Measurements from ENCODE around the gene CCDC106.

CCDC106 gene

DNA sequence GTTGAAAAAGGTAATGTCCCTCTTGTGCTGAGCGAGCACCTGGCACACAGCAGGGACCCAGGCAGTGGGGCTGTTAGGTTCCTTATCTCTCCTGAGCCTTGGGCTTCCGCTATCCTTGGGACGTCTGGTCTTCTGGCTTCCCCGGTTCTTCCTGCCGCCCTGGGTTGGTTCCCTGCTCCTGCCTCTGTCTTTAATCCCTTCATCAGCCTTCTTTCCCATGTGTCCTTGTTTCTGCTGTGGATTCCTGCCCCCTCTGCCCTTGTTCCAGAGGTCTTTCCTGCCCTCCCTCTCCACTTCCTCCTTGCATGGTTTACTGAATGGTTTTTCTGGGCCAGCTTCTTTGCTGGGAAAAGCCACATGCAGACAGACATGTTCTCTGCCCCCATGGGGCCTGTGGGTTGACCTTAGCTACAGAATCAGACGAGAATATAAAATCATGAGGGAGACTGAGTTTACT is 29.6 kb downstream of the CCDC106 start:
- H3K36me3 ChIP-seq (ENCODE audit: control insufficient read depth in 2 of 2, insufficient read depth in 1 of 2, low read length in 2 of 2): peaks cover 12 to 67% of the 10 kb centered on the region in 2 experiments
- H3K9me3 ChIP-seq (ENCODE audit: control insufficient read depth, insufficient read depth, low read depth, low read length): no peaks in the 10 kb centered on the region
- TF ChIP-seq ZNF19 (tag by site-specific recombination; IDR thresholded peaks at IDR 0.05; ENCODE audit: low read depth): no peak
- no peak for TF ChIP-seq ZNF701 (tag by site-specific recombination; IDR thresholded peaks at IDR 0.05)
- TF ChIP-seq ZNF558 (tag by site-specific recombination; IDR thresholded peaks at IDR 0.05): no peak
- no peak for TF ChIP-seq ZNF837 (tag by site-specific recombination; IDR thresholded peaks at IDR 0.05)
- no peak for TF ChIP-seq ZNF37A (tag by site-specific recombination; IDR thresholded peaks at IDR 0.05)
- TF ChIP-seq KLF9 (tag by site-specific recombination; IDR thresholded peaks at IDR 0.05; ENCODE audit: low read depth): no peak
- no peak for TF ChIP-seq ZNF830 (tag by site-specific recombination; IDR thresholded peaks at IDR 0.05; ENCODE audit: low read depth)
- no peak for TF ChIP-seq GLI4 (tag by site-specific recombination; IDR thresholded peaks at IDR 0.05)
- TF ChIP-seq ZNF629 (tag by site-specific recombination; IDR thresholded peaks at IDR 0.05): no peak
- TF ChIP-seq, protein P1, sequence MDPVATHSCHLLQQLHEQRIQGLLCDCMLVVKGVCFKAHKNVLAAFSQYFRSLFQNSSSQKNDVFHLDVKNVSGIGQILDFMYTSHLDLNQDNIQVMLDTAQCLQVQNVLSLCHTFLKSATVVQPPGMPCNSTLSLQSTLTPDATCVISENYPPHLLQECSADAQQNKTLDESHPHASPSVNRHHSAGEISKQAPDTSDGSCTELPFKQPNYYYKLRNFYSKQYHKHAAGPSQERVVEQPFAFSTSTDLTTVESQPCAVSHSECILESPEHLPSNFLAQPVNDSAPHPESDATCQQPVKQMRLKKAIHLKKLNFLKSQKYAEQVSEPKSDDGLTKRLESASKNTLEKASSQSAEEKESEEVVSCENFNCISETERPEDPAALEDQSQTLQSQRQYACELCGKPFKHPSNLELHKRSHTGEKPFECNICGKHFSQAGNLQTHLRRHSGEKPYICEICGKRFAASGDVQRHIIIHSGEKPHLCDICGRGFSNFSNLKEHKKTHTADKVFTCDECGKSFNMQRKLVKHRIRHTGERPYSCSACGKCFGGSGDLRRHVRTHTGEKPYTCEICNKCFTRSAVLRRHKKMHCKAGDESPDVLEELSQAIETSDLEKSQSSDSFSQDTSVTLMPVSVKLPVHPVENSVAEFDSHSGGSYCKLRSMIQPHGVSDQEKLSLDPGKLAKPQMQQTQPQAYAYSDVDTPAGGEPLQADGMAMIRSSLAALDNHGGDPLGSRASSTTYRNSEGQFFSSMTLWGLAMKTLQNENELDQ (tag by site-specific recombination; IDR thresholded peaks at IDR 0.05; ENCODE audit: low read depth): no peak
- no peak for TF ChIP-seq KLF8 (tag by site-specific recombination; IDR thresholded peaks at IDR 0.05)
- no peak for TF ChIP-seq ZNF391 (tag by site-specific recombination; IDR thresholded peaks at IDR 0.05; ENCODE audit: borderline replicate concordance, low read depth)
- no peak for TF ChIP-seq ZNF510 (tag by site-specific recombination; IDR thresholded peaks at IDR 0.05; ENCODE audit: insufficient replicate concordance)
- no peak for TF ChIP-seq ZNF335 (tag by site-specific recombination; conservative IDR thresholded peaks at IDR 0.05)
- no peak for TF ChIP-seq ZNF600 (tag by site-specific recombination; IDR thresholded peaks at IDR 0.05)
- TF ChIP-seq ZNF248 (tag by site-specific recombination; IDR thresholded peaks at IDR 0.05): no peak
- no peak for TF ChIP-seq ZNF350 (tag by site-specific recombination; IDR thresholded peaks at IDR 0.05)
- no peak for TF ChIP-seq HOXA7 (CRISPR knock-in tag; IDR thresholded peaks at IDR 0.05; ENCODE audit: borderline replicate concordance)
- H3K4me3 ChIP-seq (ENCODE audit: low read depth, low read length): no peak overlapping the region
- ChIA-PET POLR2A (no interaction called here), CTCF (interaction anchor here (1.4 kb wide), 1 partner anchor 132 kb away, joined by 5 read pairs; no protein-coding TSS in a partner anchor)
- H3K4me1 ChIP-seq (ENCODE audit: control insufficient read depth, insufficient read depth, low read length): peaks cover 12% of the 10 kb centered on the region
- H3K27ac ChIP-seq (ENCODE audit: extremely low read depth, low read depth, low read length): no peak overlapping the region

DNA sequence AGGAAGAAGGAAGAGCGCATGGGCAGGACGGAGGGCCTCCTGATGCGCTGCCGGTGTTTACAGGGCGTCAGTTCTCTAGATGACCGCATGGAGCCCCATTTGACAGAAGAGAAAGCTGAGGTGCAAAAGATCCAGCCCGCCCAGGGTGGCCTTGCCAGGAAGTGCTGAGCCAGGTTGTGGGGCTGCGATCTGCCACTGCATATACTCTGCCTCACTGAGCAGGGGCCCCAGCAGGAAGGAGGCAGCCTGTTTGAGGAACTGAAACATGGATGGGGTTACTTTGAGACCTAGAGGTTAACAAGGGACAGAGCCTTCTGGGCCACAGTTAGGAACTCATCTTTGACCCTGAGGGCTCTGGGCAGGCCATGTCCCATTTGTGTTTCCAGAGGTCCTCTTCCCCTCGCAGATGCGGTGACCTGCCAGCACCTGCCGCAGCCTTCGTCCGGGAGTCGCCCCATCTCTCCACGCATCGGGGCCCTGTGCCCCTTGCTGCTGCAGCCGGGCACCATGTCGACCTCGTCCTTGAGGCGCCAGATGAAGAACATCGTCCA is 30.2 kb downstream of the CCDC106 start:
- CTCF ChIA-PET: no interaction called here
- Histone ChIP-seq H3K9me3 (ENCODE audit: control insufficient read depth, insufficient read depth, low read depth, low read length) (no peaks in the 10 kb centered on the region), H3K4me3 (ENCODE audit: low read depth, low read length) (no peak overlapping the region), H3K4me1 (ENCODE audit: control insufficient read depth, insufficient read depth, low read length) (peaks cover 12% of the 10 kb centered on the region), H3K36me3 (ENCODE audit: control insufficient read depth in 2 of 2, insufficient read depth in 1 of 2, low read length in 2 of 2) (peaks cover 13 to 67% of the 10 kb centered on the region in 2 experiments), H3K27ac (ENCODE audit: extremely low read depth, low read depth, low read length) (no peak overlapping the region)
- POLR2A ChIA-PET: no interaction called here
- TF ChIP-seq ZNF585B (tag by site-specific recombination; IDR thresholded peaks at IDR 0.05) (no peak), ZBTB21 (tag by site-specific recombination; IDR thresholded peaks at IDR 0.05) (no peak), ZNF626 (tag by site-specific recombination; IDR thresholded peaks at IDR 0.05) (no peak), PRDM1 (tag by site-specific recombination; IDR thresholded peaks at IDR 0.05) (no peak), ZNF132 (tag by site-specific recombination; IDR thresholded peaks at IDR 0.05; ENCODE audit: borderline replicate concordance) (no peak), ZNF146 (tag by site-specific recombination; IDR thresholded peaks at IDR 0.05) (no peak), ZNF549 (tag by site-specific recombination; IDR thresholded peaks at IDR 0.05) (no peak), IKZF3 (tag by site-specific recombination; IDR thresholded peaks at IDR 0.05) (no peak), ZNF23 (tag by site-specific recombination; IDR thresholded peaks at IDR 0.05; ENCODE audit: borderline replicate concordance) (no peak), SP7 (tag by site-specific recombination; IDR thresholded peaks at IDR 0.05) (no peak), OVOL3 (tag by site-specific recombination; IDR thresholded peaks at IDR 0.05) (no peak)
